HepG2 (cell line): ENCODE data around the gene PHF21B. TPM values are rescaled to one million over a fixed set of nuclear protein-coding genes. Genes with fewer than 3 reads are reported as not detected.

Experiments used
- ATAC-seq: fragments of 200-7000 bp; cut with Tn5 transposase; 3 replicates; pipeline ENCODE4 v1.9.1; 2020; ENCODE audit warnings: mild to moderate bottlenecking, moderate library complexity
- BruUV-seq: library from RNA; stranded (reverse); fragments of 400-500 nt; replicated peaks from 2 replicates; lab custom pipeline; 2021; lab: Mats Ljungman, UMichigan
- CTCF ChIA-PET: fragments of 300-600 bp; formaldehyde crosslinking; extraction: SDS; loops from one replicate; lab custom pipeline; 2021; ENCODE audit warnings: low total read pairs, inconsistent platforms, low intra/inter-chr PET ratio; lab: Yijun Ruan, JAX
- POLR2A ChIA-PET: fragments of 350-600 bp; sonication (Branson Sonifier 250); formaldehyde crosslinking; loops from one replicate; lab custom pipeline; 2020; ENCODE audit warnings: antibody characterized with exemption, inconsistent platforms; lab: Yijun Ruan, JAX
- DNase-seq: peaks from one replicate; pipeline ENCODE4 v3.0.0-alpha.2; 2015; ENCODE audit warnings: low spot score
- FAIRE-seq: peaks from 3 replicates; lab custom pipeline; 2011; peaks lifted over from hg19 to GRCh38; lab: Jason Lieb, UNC
- H2AFZ ChIP-seq: one replicate; pipeline ENCODE4 v1.6.1; 2011; ENCODE audit warnings: low read length, inconsistent platforms
- H3K27ac ChIP-seq: fragments of 300-600 bp; 3 replicates; pipeline ENCODE4 v1.8.0; 2011; ENCODE audit warnings: mixed run types, mild to moderate bottlenecking, mixed read lengths, low read length, inconsistent platforms; ENCODE audit not compliant: insufficient read depth; ENCODE audit errors: extremely low read length
- H3K27me3 ChIP-seq, 2 experiments: fragments of 200-600 bp in 1 of 2; 2 replicates in 1 of 2; 3 replicates in 1 of 2; pipeline versions ENCODE4 v1.6.0 to v1.8.0; 2011; ENCODE audit warnings: low read length in 2 of 2, mild to moderate bottlenecking in 2 of 2, moderate library complexity in 2 of 2, inconsistent platforms in 1 of 2; ENCODE audit not compliant: insufficient read depth in 2 of 2, control insufficient read depth in 1 of 2
- H3K36me3 ChIP-seq, 2 experiments: fragments of 200-600 bp in 1 of 2; replicated peaks in 1 of 2; 2 replicates in 1 of 2; 3 replicates in 1 of 2; pipeline versions ENCODE4 v1.5.1 to v1.8.0; 2011; ENCODE audit warnings: low read length in 2 of 2, inconsistent platforms in 1 of 2; ENCODE audit not compliant: insufficient read depth in 2 of 2, control insufficient read depth in 1 of 2
- H3K4me1 ChIP-seq: 2 replicates; pipeline ENCODE4 v1.5.1; 2012; ENCODE audit warnings: low read length, inconsistent platforms; ENCODE audit not compliant: insufficient read depth
- H3K4me2 ChIP-seq: 2 replicates; pipeline ENCODE4 v1.6.0; 2011; ENCODE audit warnings: low read depth, low read length, inconsistent platforms
- H3K4me3 ChIP-seq, 3 experiments: fragments of 200-600 bp in 1 of 3; sonication (generic), shearing (Covaris generic) in 1 of 3; replicated peaks in 1 of 3; 2 replicates each; pipeline ENCODE4 v1.5.1; 2011 to 2016; ENCODE audit warnings: low read length in 3 of 3, inconsistent platforms in 2 of 3, low read depth in 2 of 3, mild to moderate bottlenecking in 2 of 3, control low read depth in 1 of 3, mixed read lengths in 1 of 3; ENCODE audit not compliant: insufficient read depth in 1 of 3
- H3K79me2 ChIP-seq: one replicate; pipeline ENCODE4 v1.6.1; 2011; ENCODE audit warnings: low read length, inconsistent platforms; ENCODE audit not compliant: insufficient read depth
- H3K9ac ChIP-seq: 2 replicates; pipeline ENCODE4 v1.6.0; 2011; ENCODE audit warnings: mild to moderate bottlenecking, low read depth, low read length, inconsistent platforms; ENCODE audit not compliant: insufficient read depth
- H3K9me3 ChIP-seq: 2 replicates; pipeline ENCODE4 v1.5.1; 2012; ENCODE audit warnings: mild to moderate bottlenecking, low read length
- H4K20me1 ChIP-seq: 2 replicates; pipeline ENCODE4 v1.6.0; 2011; ENCODE audit warnings: inconsistent platforms, mild to moderate bottlenecking, low read length, moderate library complexity; ENCODE audit not compliant: insufficient read depth
- RARG ChIP-seq: sonication (generic); formaldehyde crosslinking; IDR thresholded peaks from 2 replicates; pipeline ENCODE4 v1.4.0; 2020; ENCODE audit warnings: low read depth, mild to moderate bottlenecking, missing genetic modification reagents
- RERE ChIP-seq: IDR thresholded peaks from 2 replicates; pipeline ENCODE4 v1.6.1; 2016; ENCODE audit warnings: low read depth, missing genetic modification reagents, missing compliant biosample characterization
- TFDP1 ChIP-seq: IDR thresholded peaks from 2 replicates; pipeline ENCODE4 v1.6.1; 2016; ENCODE audit warnings: missing compliant biosample characterization, missing genetic modification reagents, borderline replicate concordance
- ZFP62 ChIP-seq: sonication (generic); formaldehyde crosslinking; IDR thresholded peaks from 2 replicates; pipeline ENCODE4 v1.4.0; 2020; ENCODE audit warnings: missing genetic modification reagents
- ZNF367 ChIP-seq: sonication (generic); formaldehyde crosslinking; IDR thresholded peaks from 2 replicates; pipeline ENCODE4 v1.4.0; 2020; ENCODE audit warnings: missing genetic modification reagents, borderline replicate concordance
- ZNF639 ChIP-seq: conservative IDR thresholded peaks from 2 replicates; pipeline ENCODE4 v1.6.1; 2018; ENCODE audit warnings: missing genetic modification reagents
- ZSCAN31 ChIP-seq: sonication (generic); formaldehyde crosslinking; IDR thresholded peaks from 2 replicates; pipeline ENCODE4 v1.5.0; 2020; ENCODE audit warnings: low read depth, mild to moderate bottlenecking, missing genetic modification reagents
- WGBS: methylation state at CpG from one replicate; pipeline ENCODE4 v1.1.6; 2017; ENCODE audit warnings: low lambda C conversion rate; 5-methylcytosine and 5-hydroxymethylcytosine counted together
- in situ Hi-C: cut with HindIII; loops from 2 replicates; pipeline ENCODE4 v1.10.0; 2017; ENCODE audit warnings: low pct_unique_long_range_greater_than_20kb; ENCODE audit not compliant: extremely low pct_ligation_motif_present
- intact Hi-C: fragments of 100-400 bp; cut with micrococcal nuclease; formaldehyde crosslinking; loops from one replicate; pipeline ENCODE4 v1.10.0; 2022; ENCODE audit not compliant: unreplicated experiment
- polyA plus RNA-seq, 8 experiments: library from polyadenylated mRNA; depleted of rRNA in 3 of 8; stranded (reverse) in 7 of 8; unstranded in 1 of 8; fragments of >200 nt; fragmentation: Illumina TruSeq in 4 of 8; extraction: Trizol in 4 of 8; gene quantifications; 2 replicates each; pipeline versions ENCODE4 v1.2.1 to v1.2.3, GENCODE V29; 2011 to 2016; ENCODE audit warnings: low read depth in 4 of 8, missing spikeins in 1 of 8, mixed read lengths in 1 of 8; ENCODE audit not compliant: insufficient read depth in 1 of 8
- total RNA-seq, 5 experiments: library from RNA; depleted of rRNA; stranded (reverse); fragments of >200 nt; fragmentation: Illumina TruSeq; extraction: Trizol; gene quantifications; 2 replicates each; pipeline ENCODE4 v1.2.3, GENCODE V29; 2016; ENCODE audit warnings: low read depth in 1 of 5

Gene PHF21B
- total and polyA plus RNA-seq, 2 of the 13 experiments (the other 11 are each of a cell fraction or from before 2014, with no cell fraction given), result not detected

DNA sequence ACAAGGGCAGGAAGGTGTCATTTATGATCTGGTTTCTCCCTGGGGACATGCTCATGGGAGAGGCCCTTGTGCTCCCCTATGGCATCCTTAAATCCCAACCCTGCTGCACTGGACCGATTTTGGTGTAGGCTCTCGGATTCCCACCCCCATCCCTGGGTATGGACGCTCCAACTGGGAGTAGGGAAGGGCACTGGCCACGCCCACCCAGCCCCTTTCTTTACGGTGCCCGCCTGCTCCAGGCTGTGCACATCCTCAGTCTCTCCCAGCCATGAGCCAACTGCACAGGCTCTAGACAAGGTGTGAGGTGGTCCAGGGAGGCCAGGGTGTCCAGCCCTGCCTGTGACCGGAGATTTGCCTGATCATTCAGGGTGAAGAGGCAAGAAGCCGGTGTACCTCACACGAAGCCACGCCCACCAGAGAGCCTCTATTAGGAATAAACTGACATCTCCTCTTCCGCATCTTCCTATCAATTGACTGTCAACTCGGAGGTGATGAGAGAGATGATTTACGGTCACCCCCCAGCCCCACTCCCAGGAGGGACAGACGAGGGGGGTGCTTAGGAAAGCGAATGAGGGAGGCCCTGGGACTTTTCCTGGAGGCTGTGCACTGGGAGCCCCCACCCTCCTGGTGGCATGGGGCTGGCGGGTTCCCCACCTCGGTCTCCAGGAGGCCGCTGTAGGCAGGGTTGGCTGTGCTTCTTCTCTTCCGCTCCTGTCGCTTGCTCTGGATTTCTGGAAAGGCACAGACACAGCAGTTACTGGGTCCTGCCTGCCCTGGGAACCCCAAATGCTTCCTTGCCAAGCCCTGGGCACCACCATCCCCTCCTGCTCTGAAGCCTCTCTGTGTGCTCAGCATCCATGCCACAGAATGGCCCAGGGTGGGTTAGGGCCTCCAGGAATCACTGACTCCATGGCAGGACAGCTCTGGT is 116.7 kb downstream of the PHF21B start:
- no peak for ATAC-seq
- Histone ChIP-seq H3K4me2 (no peak overlapping the region), H3K36me3 (no peaks in the 10 kb centered on the region), H3K27ac (no peak overlapping the region), H3K9me3 (no peaks in the 10 kb centered on the region), H3K79me2 (no peaks in the 10 kb centered on the region), H3K4me3 (no peak overlapping the region), H3K4me1 (no peaks in the 10 kb centered on the region), H3K27me3 (peaks cover 9 to 38% of the 10 kb centered on the region in 2 experiments; a peak in 4 of 5 replicates), H4K20me1 (no peaks in the 10 kb centered on the region), H3K9ac (no peak overlapping the region), H2AFZ (no peak overlapping the region)
- intact Hi-C loops (no loop called here), in situ Hi-C loops (no loop called here)
- WGBS, result 2% methylated on average over 7 of the region's 20 CpGs
- no peak for TF ChIP-seq ZSCAN31 (CRISPR knock-in tag)
- CTCF ChIA-PET, result no interaction called here
- POLR2A ChIA-PET, result no interaction called here
- no peak for DNase-seq
- FAIRE-seq, result no peak
- BruUV-seq, result no TSS peak

DNA sequence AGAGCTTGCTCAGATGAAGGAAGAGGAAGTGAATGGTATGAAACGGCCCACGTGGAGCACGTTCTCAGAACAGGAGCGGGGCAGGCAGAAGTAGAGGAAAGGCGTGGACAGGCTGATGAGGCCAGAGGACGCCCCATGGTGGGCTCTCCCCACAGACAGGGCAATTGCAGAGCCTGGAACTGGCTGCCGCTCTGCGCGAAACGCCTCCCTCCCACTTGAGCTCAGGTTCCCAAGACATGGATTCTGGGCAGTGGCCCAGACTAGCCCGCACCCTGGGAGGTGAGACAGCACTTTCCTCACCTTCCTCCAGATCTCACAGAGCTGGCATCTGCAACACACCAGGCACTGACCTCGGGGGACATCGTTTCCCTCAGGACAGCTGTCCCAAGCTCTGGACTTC is 117.6 kb downstream of the PHF21B start:
- no peak overlapping the region for H3K4me2 ChIP-seq
- no peak overlapping the region for H3K9ac ChIP-seq
- ChIA-PET CTCF (no interaction called here), POLR2A (no interaction called here)
- no TSS peak for BruUV-seq
- in situ Hi-C loops, result no loop called here
- 3% methylated on average over 5 of the region's 13 CpGs for WGBS
- no peaks in the 10 kb centered on the region for H4K20me1 ChIP-seq
- H3K9me3 ChIP-seq, result no peaks in the 10 kb centered on the region
- FAIRE-seq, result no peak
- H3K36me3 ChIP-seq, result no peaks in the 10 kb centered on the region
- no peaks in the 10 kb centered on the region for H3K79me2 ChIP-seq
- H2AFZ ChIP-seq, result no peak overlapping the region
- H3K27ac ChIP-seq, result no peak overlapping the region
- no peak for ATAC-seq
- intact Hi-C loops, result no loop called here
- peaks cover 9 to 37% of the 10 kb centered on the region in 2 experiments; a peak in 4 of 5 replicates for H3K27me3 ChIP-seq
- no peaks in the 10 kb centered on the region for H3K4me1 ChIP-seq
- no peak overlapping the region for H3K4me3 ChIP-seq
- DNase-seq, result no peak
- no peak for TF ChIP-seq ZFP62
- no peak for TF ChIP-seq RERE (CRISPR knock-in tag)
- no peak for TF ChIP-seq ZNF639
- no peak for TF ChIP-seq RARG (CRISPR knock-in tag)
- TF ChIP-seq ZNF367, result no peak
- no peak for TF ChIP-seq TFDP1 (CRISPR knock-in tag)
